Gastrocnemius medialis (tissue), 4 donors: ENCODE data around the gene SPEN. TPM values are rescaled to one million over a fixed set of nuclear protein-coding genes. Genes with fewer than 3 reads are reported as not detected.

Source experiments
- ATAC-seq, 2 donors: fragments of 150-250 bp; one replicate each; pipeline ENCODE4 v1.9.1; 2016
- DNase-seq, 2 donors: peaks; one replicate each; pipeline ENCODE4 v3.0.0-alpha.2; 2019
- H3K27ac ChIP-seq, 4 donors: fragments of 200-600 bp; sonication (generic); 1 replicate in 1 of 4; 2 replicates in 3 of 4; pipeline ENCODE4 v1.5.1; 2016 to 2018; ENCODE audit warnings: mild to moderate bottlenecking in 2 of 4, moderate library complexity in 1 of 4
- H3K27me3 ChIP-seq, 3 donors: fragments of 200-600 bp; sonication (generic) in 2 of 3; 1 replicate in 1 of 3; 2 replicates in 2 of 3; pipeline versions ENCODE4 v1.5.1 to v1.6.0; 2016 to 2019; ENCODE audit warnings: mild to moderate bottlenecking in 1 of 3, moderate library complexity in 1 of 3
- H3K36me3 ChIP-seq, 2 donors: fragments of 200-600 bp; sonication (generic) in 1 of 2; one replicate each; pipeline ENCODE4 v1.5.1; 2017 to 2018
- H3K4me1 ChIP-seq, 2 donors: fragments of 200-600 bp; sonication (generic) in 1 of 2; one replicate each; pipeline ENCODE4 v1.5.1; 2016 to 2017; ENCODE audit warnings: mild to moderate bottlenecking in 2 of 2
- H3K4me3 ChIP-seq, 4 donors: fragments of 200-600 bp; sonication (generic) in 3 of 4; 1 replicate in 1 of 4; 2 replicates in 3 of 4; pipeline ENCODE4 v1.5.1; 2016 to 2019; ENCODE audit warnings: mild to moderate bottlenecking in 2 of 4
- H3K9me3 ChIP-seq, 3 donors: fragments of 200-600 bp; sonication (generic) in 2 of 3; 1 replicate in 1 of 3; 2 replicates in 2 of 3; pipeline ENCODE4 v1.5.1; 2016 to 2019
- POLR2A ChIP-seq, 2 donors: fragments of 450-650 bp; IDR thresholded peaks; one replicate each; pipeline ENCODE4 v1.6.1; 2017; ENCODE audit warnings: antibody characterized with exemption in 2 of 2, mild to moderate bottlenecking in 2 of 2, moderate library complexity in 2 of 2
- in situ Hi-C, 4 donors: fragments of 200-750 bp; cut with MboI; loops; one replicate each; pipeline versions ENCODE4 v1.15.0 to v1.8.0; 2017; ENCODE audit warnings: low sequenced_read_pairs in 4 of 4
- intact Hi-C: fragments of 100-400 bp; cut with DNase I; formaldehyde crosslinking; loops from one replicate; pipeline ENCODE4 v1.15.1; 2023; ENCODE audit warnings: low total_unique reads
- total RNA-seq, 4 donors: library from RNA; depleted of rRNA; stranded (reverse); fragments of >200 nt; gene quantifications; one replicate each; pipeline versions ENCODE4 v1.1.0 to v1.2.3, GENCODE V29; 2016
- TF ChIP-seq, protein P1 (sequence below), 5 experiments: fragments of 450-650 bp in 3 of 5; fragments of 200-600 bp in 2 of 5; sonication (generic) in 2 of 5; IDR thresholded peaks in 4 of 5; conservative IDR thresholded peaks in 1 of 5; 1 replicate in 4 of 5; 2 replicates in 1 of 5; pipeline ENCODE4 v1.5.1; 2016 to 2019; ENCODE audit warnings: antibody characterized with exemption in 5 of 5, mild to moderate bottlenecking in 3 of 5, moderate library complexity in 3 of 5

SPEN gene
- total RNA-seq, 4 donors from 2014 or later: 21.7 to 55.5 (median 38.0) TPM

DNA sequence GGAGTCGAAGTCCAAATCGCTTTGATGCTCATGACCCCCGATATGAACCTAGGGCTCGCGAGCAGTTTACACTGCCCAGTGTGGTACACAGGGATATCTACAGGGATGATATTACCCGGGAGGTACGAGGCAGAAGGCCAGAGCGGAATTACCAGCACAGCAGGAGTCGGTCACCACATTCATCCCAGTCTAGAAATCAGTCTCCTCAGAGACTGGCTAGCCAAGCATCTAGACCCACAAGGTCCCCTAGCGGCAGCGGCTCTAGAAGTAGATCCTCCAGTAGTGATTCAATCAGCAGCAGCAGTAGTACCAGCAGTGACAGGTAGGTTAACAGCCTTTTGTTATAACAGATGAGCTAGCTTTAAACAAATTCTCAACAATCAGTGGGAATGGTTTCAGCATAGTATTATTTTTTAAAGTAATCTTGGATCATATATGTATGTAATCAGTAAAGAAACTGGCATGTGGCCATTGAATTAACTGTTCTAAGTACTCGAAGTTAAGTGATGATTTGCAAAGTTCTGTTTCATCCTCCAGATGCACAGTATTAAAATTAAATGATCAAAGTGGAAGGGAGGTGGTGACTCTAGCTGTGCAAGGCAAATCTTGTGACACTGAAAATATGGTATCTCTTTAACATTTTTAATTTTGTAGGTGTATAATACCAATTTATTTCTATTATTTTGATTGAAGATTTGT, 29.0 kb downstream of the SPEN start:
- Histone ChIP-seq H3K36me3 (peaks cover 0 to 8% of the 10 kb centered on the region in 2 donors), H3K27me3 (no peaks in the 10 kb centered on the region), H3K4me3 (no peak overlapping the region), H3K27ac (no peak overlapping the region), H3K9me3 (no peaks in the 10 kb centered on the region), H3K4me1 (peaks cover 35 to 38% of the 10 kb centered on the region in 2 donors)
- TF ChIP-seq, protein P1, sequence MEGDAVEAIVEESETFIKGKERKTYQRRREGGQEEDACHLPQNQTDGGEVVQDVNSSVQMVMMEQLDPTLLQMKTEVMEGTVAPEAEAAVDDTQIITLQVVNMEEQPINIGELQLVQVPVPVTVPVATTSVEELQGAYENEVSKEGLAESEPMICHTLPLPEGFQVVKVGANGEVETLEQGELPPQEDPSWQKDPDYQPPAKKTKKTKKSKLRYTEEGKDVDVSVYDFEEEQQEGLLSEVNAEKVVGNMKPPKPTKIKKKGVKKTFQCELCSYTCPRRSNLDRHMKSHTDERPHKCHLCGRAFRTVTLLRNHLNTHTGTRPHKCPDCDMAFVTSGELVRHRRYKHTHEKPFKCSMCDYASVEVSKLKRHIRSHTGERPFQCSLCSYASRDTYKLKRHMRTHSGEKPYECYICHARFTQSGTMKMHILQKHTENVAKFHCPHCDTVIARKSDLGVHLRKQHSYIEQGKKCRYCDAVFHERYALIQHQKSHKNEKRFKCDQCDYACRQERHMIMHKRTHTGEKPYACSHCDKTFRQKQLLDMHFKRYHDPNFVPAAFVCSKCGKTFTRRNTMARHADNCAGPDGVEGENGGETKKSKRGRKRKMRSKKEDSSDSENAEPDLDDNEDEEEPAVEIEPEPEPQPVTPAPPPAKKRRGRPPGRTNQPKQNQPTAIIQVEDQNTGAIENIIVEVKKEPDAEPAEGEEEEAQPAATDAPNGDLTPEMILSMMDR (IDR thresholded peaks at IDR 0.05 in 4 of 5, conservative IDR thresholded peaks at IDR 0.05 in 1 of 5): no peak
- no peak for TF ChIP-seq POLR2A (IDR thresholded peaks at IDR 0.05)
- DNase-seq (no peak), ATAC-seq (no peak)
- intact Hi-C loops: no loop called here
- in situ Hi-C loops: no loop called here

DNA sequence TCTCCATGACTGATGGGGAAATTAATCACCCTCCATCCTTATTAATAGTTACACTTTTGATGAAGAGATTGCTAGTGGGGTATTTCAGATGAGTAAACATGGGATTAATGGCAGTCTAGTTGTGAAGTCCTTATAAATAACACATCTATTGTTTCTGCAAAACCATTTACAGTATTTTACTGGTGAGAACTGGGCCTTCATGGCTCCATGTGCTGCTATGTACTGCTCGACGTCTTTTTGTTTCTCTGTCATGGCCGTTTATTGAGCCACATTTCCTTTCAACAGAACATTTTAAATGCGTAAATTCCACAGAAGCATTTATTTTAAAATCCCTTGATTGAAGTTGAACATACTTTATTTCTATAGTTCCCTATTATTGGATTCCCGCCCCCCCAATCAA, 34.5 kb downstream of the SPEN start:
- Histone ChIP-seq H3K27ac (peak overlapping the region in 1 of 4 donors; percentile 6), H3K4me1 (peaks cover 51 to 56% of the 10 kb centered on the region in 2 donors), H3K4me3 (no peak overlapping the region), H3K36me3 (peaks cover 0 to 1% of the 10 kb centered on the region in 2 donors), H3K9me3 (no peaks in the 10 kb centered on the region), H3K27me3 (no peaks in the 10 kb centered on the region)
- in situ Hi-C loops: loop anchor here in 1 of 4 donors (10.0 kb wide), 1 partner anchor 47 kb away; no protein-coding TSS in a partner anchor
- intact Hi-C loops: no loop called here
- TF ChIP-seq POLR2A (IDR thresholded peaks at IDR 0.05): no peak
- TF ChIP-seq, protein P1 (IDR thresholded peaks at IDR 0.05 in 4 of 5, conservative IDR thresholded peaks at IDR 0.05 in 1 of 5): no peak
- no peak for DNase-seq
- ATAC-seq: no peak

DNA sequence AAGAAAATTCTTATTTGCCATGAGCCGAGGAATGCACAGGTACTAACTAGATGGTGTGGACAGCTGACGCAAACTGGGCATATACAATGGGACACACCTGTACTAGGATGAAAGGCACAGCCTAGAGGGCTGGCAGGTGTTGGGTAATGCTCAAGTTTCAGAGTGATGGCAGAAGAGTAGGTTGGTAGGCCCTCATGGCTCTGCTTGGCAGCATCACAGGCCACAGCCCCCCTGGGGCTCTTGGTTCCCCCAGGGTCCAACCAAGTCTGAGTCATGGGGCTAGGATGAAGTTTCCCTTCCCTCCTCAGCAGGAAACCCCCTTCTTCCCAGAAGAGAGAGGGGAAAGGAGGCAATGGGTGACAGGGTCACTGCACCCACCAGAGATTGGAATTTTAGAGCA, 35.2 kb downstream of the SPEN start:
- intact Hi-C loops (no loop called here), in situ Hi-C loops (loop anchor here in 1 of 4 donors (10.0 kb wide), 1 partner anchor 48 kb away; no protein-coding TSS in a partner anchor)
- no peak for DNase-seq
- peak overlapping the region in 3 of 4 donors; percentile 90 to 95 (median 90) for H3K27ac ChIP-seq
- ATAC-seq: no peak
- TF ChIP-seq, protein P1 (IDR thresholded peaks at IDR 0.05 in 4 of 5, conservative IDR thresholded peaks at IDR 0.05 in 1 of 5): no peak
- no peak for TF ChIP-seq POLR2A (IDR thresholded peaks at IDR 0.05)
- H3K27me3 ChIP-seq: no peaks in the 10 kb centered on the region
- no peaks in the 10 kb centered on the region for H3K36me3 ChIP-seq
- peaks cover 55% of the 10 kb centered on the region in 2 donors for H3K4me1 ChIP-seq
- H3K9me3 ChIP-seq: no peaks in the 10 kb centered on the region
- H3K4me3 ChIP-seq: no peak overlapping the region

DNA sequence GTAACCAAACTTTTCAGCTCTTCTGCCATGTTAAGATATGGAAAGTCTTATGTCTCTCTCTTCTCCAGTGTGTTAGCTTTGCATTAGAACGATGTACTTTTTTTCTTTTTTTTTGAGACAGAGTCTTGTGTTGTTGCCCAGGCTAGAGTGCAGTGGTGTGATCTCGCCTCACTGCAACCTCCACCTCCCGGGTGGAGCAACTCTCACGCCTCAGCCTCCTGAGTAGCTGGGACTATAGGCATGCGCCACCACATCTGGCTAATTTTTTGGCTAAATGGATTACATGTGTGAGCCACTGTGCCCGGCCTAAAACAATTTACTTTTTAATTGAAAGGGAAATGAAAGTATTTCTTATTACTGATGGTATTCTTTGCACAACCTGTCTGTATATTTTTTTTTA, 35.8 kb downstream of the SPEN start:
- Histone ChIP-seq H3K36me3 (no peaks in the 10 kb centered on the region), H3K4me3 (no peak overlapping the region), H3K9me3 (no peaks in the 10 kb centered on the region), H3K27me3 (no peaks in the 10 kb centered on the region), H3K27ac (peak overlapping the region; percentile 63 to 95 (median 90)), H3K4me1 (peaks cover 48 to 55% of the 10 kb centered on the region in 2 donors)
- TF ChIP-seq, protein P1 (IDR thresholded peaks at IDR 0.05 in 4 of 5, conservative IDR thresholded peaks at IDR 0.05 in 1 of 5): no peak
- TF ChIP-seq POLR2A (IDR thresholded peaks at IDR 0.05): no peak
- no peak for ATAC-seq
- intact Hi-C loops: no loop called here
- in situ Hi-C loops: loop anchor here in 1 of 4 donors (10.0 kb wide), 1 partner anchor 49 kb away; no protein-coding TSS in a partner anchor
- no peak for DNase-seq
